Activated gamma-delta T cell (primary cell): ENCODE results near the gene MAN1A2.
A peak's percentile ranks its signal among the peaks of the same experiment; 100 is the strongest.

Experiments used
- DNase-seq: peaks from one replicate; lab custom pipeline; 2025; lab: John Stamatoyannopoulos, UW

MAN1A2 gene

GRCh38 chr1:117359561-117360289 lies 7.5 kb upstream of the MAN1A2 start:
- no peak for DNase-seq

- DNase-seq = no peak
Measured at GRCh38 chr1:117362986-117363385, 4.3 kb upstream of the MAN1A2 start.

GRCh38 chr1:117363571-117364048 lies 3.6 kb upstream of the MAN1A2 start:
- DNase-seq = no peak

GRCh38 chr1:117364240-117364639 lies 3.0 kb upstream of the MAN1A2 start:
- DNase-seq = no peak

- DNase-seq = no peak
Measured at GRCh38 chr1:117365350-117366176, 1.7 kb upstream of the MAN1A2 start.

- DNase-seq = peak; percentile 72
Measured at GRCh38 chr1:117366177-117367045, 838 bp upstream of the MAN1A2 start.

GRCh38 chr1:117368116-117369108 lies 1.2 kb downstream of the MAN1A2 start:
- DNase-seq = no peak

GRCh38 chr1:117370071-117370470 lies 2.8 kb downstream of the MAN1A2 start:
- no peak for DNase-seq

GRCh38 chr1:117370509-117370908 lies 3.3 kb downstream of the MAN1A2 start:
- DNase-seq = no peak

GRCh38 chr1:117371441-117372151 lies 4.3 kb downstream of the MAN1A2 start:
- DNase-seq = no peak

GRCh38 chr1:117372863-117373412 lies 5.7 kb downstream of the MAN1A2 start:
- DNase-seq = no peak

GRCh38 chr1:117373932-117374331 lies 6.7 kb downstream of the MAN1A2 start:
- DNase-seq = no peak

- DNase-seq = no peak
Measured at GRCh38 chr1:117375327-117375726, 8.1 kb downstream of the MAN1A2 start.

GRCh38 chr1:117387060-117387633 lies 19.9 kb downstream of the MAN1A2 start:
- DNase-seq = no peak

GRCh38 chr1:117388328-117388727 lies 21.1 kb downstream of the MAN1A2 start:
- no peak for DNase-seq

GRCh38 chr1:117389284-117389683 lies 22.0 kb downstream of the MAN1A2 start:
- no peak for DNase-seq

- no peak for DNase-seq
Measured at GRCh38 chr1:117389779-117390178, 22.5 kb downstream of the MAN1A2 start.

- DNase-seq = no peak
Measured at GRCh38 chr1:117392771-117393170, 25.5 kb downstream of the MAN1A2 start.

- no peak for DNase-seq
Measured at GRCh38 chr1:117396074-117396473, 28.8 kb downstream of the MAN1A2 start.

- no peak for DNase-seq
Measured at GRCh38 chr1:117396636-117397035, 29.4 kb downstream of the MAN1A2 start.
